Ishikawa (cell line): ENCODE results near the gene CD19.

Source experiments
- CEBPB ChIP-seq: IDR thresholded peaks from 2 replicates; pipeline ENCODE4 v1.6.1; 2012
- CREB1 ChIP-seq: IDR thresholded peaks from 2 replicates; pipeline ENCODE4 v1.6.1; 2012; ENCODE audit warnings: low read depth
- EGR1 ChIP-seq: IDR thresholded peaks from 2 replicates; pipeline ENCODE4 v1.6.1; 2012
- EP300 ChIP-seq: IDR thresholded peaks from 2 replicates; pipeline ENCODE4 v1.6.1; 2012; ENCODE audit warnings: borderline replicate concordance
- FOXM1 ChIP-seq: IDR thresholded peaks from 2 replicates; pipeline ENCODE4 v1.6.1; 2012; ENCODE audit warnings: low read depth, borderline replicate concordance
- MAX ChIP-seq: IDR thresholded peaks from 2 replicates; pipeline ENCODE4 v1.6.1; 2012
- NFIC ChIP-seq: IDR thresholded peaks from 2 replicates; pipeline ENCODE4 v1.6.1; 2012
- RAD21 ChIP-seq: IDR thresholded peaks from 2 replicates; pipeline ENCODE4 v1.6.1; 2012; ENCODE audit warnings: low read depth
- REST ChIP-seq: IDR thresholded peaks from 2 replicates; pipeline ENCODE4 v1.6.1; 2012; ENCODE audit warnings: low read depth, mild to moderate bottlenecking
- TAF1 ChIP-seq: IDR thresholded peaks from 2 replicates; pipeline ENCODE4 v1.6.1; 2012; ENCODE audit warnings: low read depth, mild to moderate bottlenecking
- TCF12 ChIP-seq: IDR thresholded peaks from 2 replicates; pipeline ENCODE4 v1.6.1; 2012; ENCODE audit warnings: low read depth
- TEAD4 ChIP-seq: IDR thresholded peaks from 2 replicates; pipeline ENCODE4 v1.6.1; 2012
- USF1 ChIP-seq: IDR thresholded peaks from 2 replicates; pipeline ENCODE4 v1.6.1; 2012
- YY1 ChIP-seq: IDR thresholded peaks from 2 replicates; pipeline ENCODE4 v1.6.1; 2012; ENCODE audit warnings: low read depth
- ZBTB7A ChIP-seq: IDR thresholded peaks from 2 replicates; pipeline ENCODE4 v1.6.1; 2012; ENCODE audit warnings: low read depth

The CD19 gene

GRCh38 chr16:28915181-28915580, 16.6 kb upstream of the CD19 start:
- no peak for TF ChIP-seq YY1
- TF ChIP-seq EP300 = no peak
- TF ChIP-seq EGR1 = no peak
- TF ChIP-seq NFIC = no peak
- no peak for TF ChIP-seq TAF1

GRCh38 chr16:28917095-28917494, 14.7 kb upstream of the CD19 start:
- TF ChIP-seq FOXM1 = no peak
- TF ChIP-seq TCF12 = no peak
- no peak for TF ChIP-seq EGR1

- TF ChIP-seq FOXM1 (no peak), CREB1 (no peak), TEAD4 (no peak), EGR1 (no peak), YY1 (no peak), EP300 (no peak), RAD21 (no peak), REST (no peak), MAX (no peak), ZBTB7A (no peak), TAF1 (no peak), NFIC (no peak), USF1 (no peak), CEBPB (no peak), TCF12 (no peak)
Measured at GRCh38 chr16:28918698-28919097, 13.1 kb upstream of the CD19 start.

GRCh38 chr16:28923231-28923587, 8.6 kb upstream of the CD19 start:
- no peak for TF ChIP-seq MAX
- TF ChIP-seq FOXM1 = no peak
- no peak for TF ChIP-seq YY1
- no peak for TF ChIP-seq CREB1
- no peak for TF ChIP-seq TEAD4
- no peak for TF ChIP-seq RAD21
- TF ChIP-seq TAF1 = no peak
- no peak for TF ChIP-seq TCF12
- TF ChIP-seq ZBTB7A = no peak
- no peak for TF ChIP-seq REST
- no peak for TF ChIP-seq EP300
- no peak for TF ChIP-seq NFIC

GRCh38 chr16:28923652-28924398, 7.9 kb upstream of the CD19 start:
- TF ChIP-seq NFIC = no peak
- TF ChIP-seq TAF1 = no peak
- no peak for TF ChIP-seq YY1
- TF ChIP-seq RAD21 = no peak
- no peak for TF ChIP-seq FOXM1
- no peak for TF ChIP-seq MAX
- TF ChIP-seq USF1 = no peak
- TF ChIP-seq ZBTB7A = no peak
- TF ChIP-seq CEBPB = no peak
- no peak for TF ChIP-seq TEAD4
- no peak for TF ChIP-seq REST
- TF ChIP-seq EP300 = no peak
- no peak for TF ChIP-seq CREB1
- no peak for TF ChIP-seq TCF12
